Epidermal melanocyte (primary cell): ENCODE data around the gene METTL15.
"Not testable (repeated sequence)": the region's sequence is repeated elsewhere in the genome, so short reads cannot be mapped to it uniquely, and the experiment has no call there.

Source experiments
- DNase-seq: peaks from one replicate; pipeline ENCODE4 v3.0.0; 2011; ENCODE audit warnings: low spot score; ENCODE audit not compliant: insufficient read length

METTL15 gene

GRCh38 chr11:28289444-28289843 lies 181.3 kb downstream of the METTL15 start:
- no peak for DNase-seq

GRCh38 chr11:28290995-28291394 lies 182.8 kb downstream of the METTL15 start:
- DNase-seq, result not testable (repeated sequence)

GRCh38 chr11:28296426-28296825 lies 188.2 kb downstream of the METTL15 start:
- no peak for DNase-seq

- DNase-seq, result no peak
These were observed 190.0 kb downstream of the METTL15 start for GRCh38 chr11:28298209-28298608.

GRCh38 chr11:28303477-28304191 lies 195.4 kb downstream of the METTL15 start:
- no peak for DNase-seq

GRCh38 chr11:28315440-28315839 lies 207.3 kb downstream of the METTL15 start:
- no peak for DNase-seq

GRCh38 chr11:28318871-28319270 lies 210.7 kb downstream of the METTL15 start:
- DNase-seq, result no peak

GRCh38 chr11:28323621-28324020 lies 215.4 kb downstream of the METTL15 start:
- DNase-seq, result no peak

GRCh38 chr11:28332393-28332792 lies 224.2 kb downstream of the METTL15 start:
- not testable (repeated sequence) for DNase-seq

- no peak for DNase-seq
These were observed 229.5 kb downstream of the METTL15 start for GRCh38 chr11:28337701-28338100.

- no peak for DNase-seq
These were observed 230.2 kb downstream of the METTL15 start for GRCh38 chr11:28338371-28338770.

GRCh38 chr11:28339488-28339887 lies 231.3 kb downstream of the METTL15 start:
- no peak for DNase-seq

- DNase-seq, result no peak
These were observed 234.5 kb downstream of the METTL15 start for GRCh38 chr11:28342716-28343115.

GRCh38 chr11:28343304-28344233 lies 235.4 kb downstream of the METTL15 start:
- DNase-seq, result peak; percentile 16

- no peak for DNase-seq
These were observed 238.0 kb downstream of the METTL15 start for GRCh38 chr11:28346209-28346608.

GRCh38 chr11:28346721-28347120 lies 238.5 kb downstream of the METTL15 start:
- no peak for DNase-seq

GRCh38 chr11:28347371-28347770 lies 239.2 kb downstream of the METTL15 start:
- DNase-seq, result no peak

GRCh38 chr11:28350216-28350615 lies 242.0 kb downstream of the METTL15 start:
- no peak for DNase-seq

- no peak for DNase-seq
These were observed 245.8 kb downstream of the METTL15 start for GRCh38 chr11:28353991-28354390.

- no peak for DNase-seq
These were observed 258.6 kb downstream of the METTL15 start for GRCh38 chr11:28366549-28367346.

- not testable (repeated sequence) for DNase-seq
These were observed 269.9 kb downstream of the METTL15 start for GRCh38 chr11:28378095-28378494.
